Neural progenitor cell (in vitro differentiated cells): ENCODE results near the gene CEP131. TPM values are rescaled to one million over a fixed set of nuclear protein-coding genes. Genes with fewer than 3 reads are reported as not detected.

Experiments used
- DNase-seq: peaks from one replicate; pipeline ENCODE4 v3.0.0-alpha.2; 2016; ENCODE audit warnings: low spot score
- H2AFZ ChIP-seq: fragments of 200-600 bp; sonication (generic); replicated peaks from 2 replicates; pipeline ENCODE4 v1.6.1; 2016; ENCODE audit warnings: antibody characterized with exemption
- H3F3A ChIP-seq: fragments of 200-600 bp; sonication (generic); 2 replicates; pipeline ENCODE4 v1.6.1; 2016; ENCODE audit warnings: antibody characterized with exemption, low read depth
- H3K27ac ChIP-seq: fragments of 200-600 bp; sonication (generic); 2 replicates; pipeline ENCODE4 v1.5.1; 2016; ENCODE audit warnings: mild to moderate bottlenecking
- H3K27me3 ChIP-seq: fragments of 200-600 bp; sonication (generic); 2 replicates; pipeline ENCODE4 v1.6.1; 2016; ENCODE audit warnings: mild to moderate bottlenecking, moderate library complexity
- H3K36me3 ChIP-seq: fragments of 200-600 bp; sonication (generic); 2 replicates; pipeline ENCODE4 v1.5.1; 2016
- H3K4me1 ChIP-seq: fragments of 200-600 bp; sonication (generic); 2 replicates; pipeline ENCODE4 v1.6.1; 2016; ENCODE audit warnings: mixed run types
- H3K4me2 ChIP-seq: fragments of 200-600 bp; sonication (generic); 2 replicates; pipeline ENCODE4 v1.6.1; 2016
- H3K4me3 ChIP-seq: fragments of 200-600 bp; sonication (generic); 2 replicates; pipeline ENCODE4 v1.5.1; 2016
- H3K79me2 ChIP-seq: fragments of 200-600 bp; sonication (generic); 2 replicates; pipeline ENCODE4 v1.6.1; 2016; ENCODE audit warnings: low read depth
- H3K9ac ChIP-seq: fragments of 200-600 bp; sonication (generic); 2 replicates; pipeline ENCODE4 v1.6.1; 2016
- H3K9me3 ChIP-seq: fragments of 200-600 bp; sonication (generic); 2 replicates; pipeline ENCODE4 v1.5.1; 2016; ENCODE audit warnings: low read depth
- H4K20me1 ChIP-seq: fragments of 200-600 bp; sonication (generic); 2 replicates; pipeline ENCODE4 v1.6.1; 2016; ENCODE audit warnings: low read depth
- H3K27ac Mint-ChIP-seq: 3 replicates; pipeline ENCODE4 v1.8.0; 2021; ENCODE audit warnings: mixed read lengths
- H3K27me3 Mint-ChIP-seq: 2 replicates; pipeline ENCODE4 v1.8.0; 2022; ENCODE audit warnings: low read depth, mild to moderate bottlenecking, inconsistent platforms, moderate library complexity, mixed read lengths; ENCODE audit not compliant: insufficient read depth
- H3K36me3 Mint-ChIP-seq: 3 replicates; pipeline ENCODE4 v1.8.0; 2021; ENCODE audit warnings: mixed read lengths
- H3K4me1 Mint-ChIP-seq: 3 replicates; pipeline ENCODE4 v1.8.0; 2021; ENCODE audit warnings: mixed read lengths
- H3K4me3 Mint-ChIP-seq: 3 replicates; pipeline ENCODE4 v1.8.0; 2021; ENCODE audit warnings: mild to moderate bottlenecking, moderate library complexity, mixed read lengths
- H3K9me3 Mint-ChIP-seq: 3 replicates; pipeline ENCODE4 v1.8.0; 2020; ENCODE audit warnings: mixed read lengths
- EZH2 ChIP-seq: fragments of 200-600 bp; sonication (generic); IDR thresholded peaks from 2 replicates; pipeline ENCODE4 v1.6.1; 2017; ENCODE audit warnings: antibody characterized with exemption, mild to moderate bottlenecking, moderate library complexity
- EZH2phosphoT487 ChIP-seq: fragments of 200-600 bp; sonication (generic); IDR thresholded peaks from 2 replicates; pipeline ENCODE4 v1.6.1; 2017; ENCODE audit warnings: antibody characterized with exemption
- total RNA-seq: library from RNA; depleted of rRNA; stranded (reverse); fragments of >200 nt; gene quantifications from 2 replicates; pipeline ENCODE4 v1.2.3, GENCODE V29; 2015; ENCODE audit warnings: low replicate concordance
- TF ChIP-seq, protein P1 (sequence below): fragments of 200-600 bp; sonication (generic); IDR thresholded peaks from 2 replicates; pipeline ENCODE4 v1.5.1; 2017; ENCODE audit warnings: antibody characterized with exemption, mild to moderate bottlenecking

The CEP131 gene
- total RNA-seq, 1 donor from 2014 or later: 7.7 TPM

DNA sequence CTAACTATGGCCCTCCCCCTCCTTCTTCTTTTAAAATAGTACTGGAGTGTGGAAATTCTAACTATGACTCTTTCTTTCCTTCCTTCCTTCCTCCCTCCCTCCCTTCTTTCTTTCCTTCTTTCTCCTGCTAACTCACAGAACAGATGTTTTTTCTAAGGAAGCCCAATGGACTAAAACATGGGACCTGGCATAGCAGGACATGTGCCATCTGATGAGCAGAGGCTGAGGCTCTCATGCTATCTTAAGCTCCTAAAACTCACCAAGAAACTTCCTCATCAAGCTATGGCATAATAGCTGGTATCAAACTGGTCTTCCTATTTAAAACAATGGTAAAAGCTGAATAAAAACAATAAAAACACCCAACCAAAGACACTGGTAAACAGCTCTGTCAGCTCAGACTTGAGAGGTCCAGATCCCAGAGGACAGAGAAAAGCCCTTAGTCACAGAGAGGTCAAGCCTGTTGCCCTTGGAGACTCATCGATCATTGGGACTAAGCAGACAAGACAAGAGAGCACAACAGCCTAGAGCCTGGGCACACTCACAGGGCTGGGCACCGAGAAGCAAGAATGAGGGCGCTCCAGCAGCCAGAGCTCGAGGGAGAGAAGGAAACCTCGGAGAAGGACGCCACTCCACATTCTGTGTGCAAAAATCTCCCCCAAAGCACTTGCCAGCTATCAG is 44.8 kb upstream of the CEP131 start:
- no peak overlapping the region for H3K4me3 Mint-ChIP-seq
- Histone ChIP-seq H3K4me1 (no peaks in the 10 kb centered on the region), H3K27ac (no peak overlapping the region), H3K27me3 (no peaks in the 10 kb centered on the region), H3K79me2 (no peaks in the 10 kb centered on the region), H3K4me3 (no peak overlapping the region), H3K4me2 (no peak overlapping the region), H4K20me1 (no peaks in the 10 kb centered on the region), H3K9ac (no peak overlapping the region), H3K9me3 (no peaks in the 10 kb centered on the region), H3K36me3 (no peaks in the 10 kb centered on the region), H3F3A (no peaks in the 10 kb centered on the region), H2AFZ (no peak overlapping the region)
- H3K36me3 Mint-ChIP-seq: peaks cover 28% of the 10 kb centered on the region
- H3K4me1 Mint-ChIP-seq: no peaks in the 10 kb centered on the region
- TF ChIP-seq EZH2: no peak
- TF ChIP-seq, protein P1, sequence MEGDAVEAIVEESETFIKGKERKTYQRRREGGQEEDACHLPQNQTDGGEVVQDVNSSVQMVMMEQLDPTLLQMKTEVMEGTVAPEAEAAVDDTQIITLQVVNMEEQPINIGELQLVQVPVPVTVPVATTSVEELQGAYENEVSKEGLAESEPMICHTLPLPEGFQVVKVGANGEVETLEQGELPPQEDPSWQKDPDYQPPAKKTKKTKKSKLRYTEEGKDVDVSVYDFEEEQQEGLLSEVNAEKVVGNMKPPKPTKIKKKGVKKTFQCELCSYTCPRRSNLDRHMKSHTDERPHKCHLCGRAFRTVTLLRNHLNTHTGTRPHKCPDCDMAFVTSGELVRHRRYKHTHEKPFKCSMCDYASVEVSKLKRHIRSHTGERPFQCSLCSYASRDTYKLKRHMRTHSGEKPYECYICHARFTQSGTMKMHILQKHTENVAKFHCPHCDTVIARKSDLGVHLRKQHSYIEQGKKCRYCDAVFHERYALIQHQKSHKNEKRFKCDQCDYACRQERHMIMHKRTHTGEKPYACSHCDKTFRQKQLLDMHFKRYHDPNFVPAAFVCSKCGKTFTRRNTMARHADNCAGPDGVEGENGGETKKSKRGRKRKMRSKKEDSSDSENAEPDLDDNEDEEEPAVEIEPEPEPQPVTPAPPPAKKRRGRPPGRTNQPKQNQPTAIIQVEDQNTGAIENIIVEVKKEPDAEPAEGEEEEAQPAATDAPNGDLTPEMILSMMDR: no peak
- no peak for TF ChIP-seq EZH2phosphoT487
- no peaks in the 10 kb centered on the region for H3K9me3 Mint-ChIP-seq
- H3K27me3 Mint-ChIP-seq: no peaks in the 10 kb centered on the region
- H3K27ac Mint-ChIP-seq: no peak overlapping the region
- no peak for DNase-seq

DNA sequence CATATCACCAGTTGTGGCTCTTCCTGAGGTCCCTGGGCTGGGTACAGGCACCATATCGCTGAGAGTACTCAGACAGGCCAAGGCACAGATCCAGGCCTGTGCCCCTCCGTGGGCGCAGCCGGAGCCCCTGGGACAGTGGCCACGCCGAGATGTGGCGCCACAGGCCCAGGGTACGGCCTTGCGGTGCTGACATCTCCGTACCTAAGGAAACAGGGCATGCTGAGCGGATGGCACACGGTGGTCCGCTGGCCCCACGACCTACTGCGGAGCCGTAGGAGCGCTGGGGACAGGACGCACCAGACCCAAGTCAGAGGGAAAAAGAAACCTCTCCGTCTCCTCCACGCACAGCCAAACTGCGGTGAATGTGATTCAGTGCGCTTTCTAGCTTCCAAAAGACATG is 42.8 kb upstream of the CEP131 start:
- no peak for DNase-seq
- no peak overlapping the region for H3K4me3 Mint-ChIP-seq
- Histone ChIP-seq H3K4me2 (no peak overlapping the region), H3F3A (no peaks in the 10 kb centered on the region), H3K79me2 (no peaks in the 10 kb centered on the region), H3K36me3 (no peaks in the 10 kb centered on the region), H3K4me3 (no peak overlapping the region), H3K4me1 (no peaks in the 10 kb centered on the region), H3K9ac (no peak overlapping the region), H4K20me1 (no peaks in the 10 kb centered on the region), H3K27me3 (no peaks in the 10 kb centered on the region), H3K9me3 (no peaks in the 10 kb centered on the region), H2AFZ (no peak overlapping the region), H3K27ac (no peak overlapping the region)
- peaks cover 27% of the 10 kb centered on the region for H3K36me3 Mint-ChIP-seq
- no peak overlapping the region for H3K27ac Mint-ChIP-seq
- no peaks in the 10 kb centered on the region for H3K9me3 Mint-ChIP-seq
- TF ChIP-seq, protein P1: no peak
- TF ChIP-seq EZH2: no peak
- TF ChIP-seq EZH2phosphoT487: no peak
- H3K27me3 Mint-ChIP-seq: no peaks in the 10 kb centered on the region
- no peaks in the 10 kb centered on the region for H3K4me1 Mint-ChIP-seq

DNA sequence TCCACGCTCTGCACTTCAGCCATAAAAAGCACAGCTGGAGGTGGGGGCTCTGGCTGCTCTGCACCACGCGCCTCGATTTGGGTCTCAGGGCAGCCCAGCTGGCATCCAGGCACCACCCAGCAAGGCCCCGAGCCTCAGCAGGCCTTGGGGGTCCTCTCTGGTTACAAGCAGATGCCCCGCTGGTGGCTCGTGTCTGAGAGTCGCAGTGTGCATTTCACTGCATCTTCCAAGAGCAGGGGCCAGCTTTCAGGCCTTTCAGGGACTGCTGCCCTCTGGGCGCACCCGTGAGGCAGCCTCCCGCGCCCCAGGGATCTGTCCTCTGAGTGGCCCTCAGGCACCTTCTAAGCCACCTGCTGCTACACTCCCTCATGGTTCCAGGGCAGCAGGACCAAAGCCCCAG is 41.9 kb upstream of the CEP131 start:
- DNase-seq: no peak
- Mint-ChIP-seq H3K36me3 (peaks cover 24% of the 10 kb centered on the region), H3K27ac (no peak overlapping the region)

More for the DNA sequence above, 41.9 kb upstream of the CEP131 start:
- TF ChIP-seq, protein P1: no peak
- TF ChIP-seq EZH2: no peak
- TF ChIP-seq EZH2phosphoT487: no peak
- Histone ChIP-seq H3K4me3 (no peak overlapping the region), H3F3A (no peaks in the 10 kb centered on the region), H3K79me2 (no peaks in the 10 kb centered on the region), H3K4me2 (no peak overlapping the region), H4K20me1 (no peaks in the 10 kb centered on the region), H3K9ac (no peak overlapping the region), H3K36me3 (no peaks in the 10 kb centered on the region), H3K4me1 (no peaks in the 10 kb centered on the region), H3K27ac (no peak overlapping the region), H3K9me3 (no peaks in the 10 kb centered on the region), H2AFZ (no peak overlapping the region), H3K27me3 (no peaks in the 10 kb centered on the region)
- H3K4me1 Mint-ChIP-seq: no peaks in the 10 kb centered on the region
- H3K4me3 Mint-ChIP-seq: no peak overlapping the region
- H3K27me3 Mint-ChIP-seq: no peaks in the 10 kb centered on the region
- no peaks in the 10 kb centered on the region for H3K9me3 Mint-ChIP-seq
